Cardiac fibroblast (primary cell): Measurements from ENCODE around the gene AKNAD1.
A peak's percentile ranks its signal among the peaks of the same experiment; 100 is the strongest.

Experiments used
- DNase-seq, 2 donors: peaks; one replicate each; pipeline versions ENCODE4 v3.0.0 to v3.0.0-alpha.2; 2010; ENCODE audit warnings: low read depth in 2 of 2
- H3K4me3 ChIP-seq, 2 donors: replicated peaks in 1 of 2; 1 replicate in 1 of 2; 2 replicates in 1 of 2; pipeline ENCODE4 v1.5.1; 2011; ENCODE audit warnings: low read depth in 2 of 2, low read length in 2 of 2, mild to moderate bottlenecking in 2 of 2, moderate library complexity in 1 of 2
- TF ChIP-seq, protein P1 (sequence below): IDR thresholded peaks from one replicate; pipeline ENCODE4 v1.5.1; 2011; ENCODE audit warnings: low read depth, mild to moderate bottlenecking, low read length, inconsistent platforms

Gene AKNAD1

DNA sequence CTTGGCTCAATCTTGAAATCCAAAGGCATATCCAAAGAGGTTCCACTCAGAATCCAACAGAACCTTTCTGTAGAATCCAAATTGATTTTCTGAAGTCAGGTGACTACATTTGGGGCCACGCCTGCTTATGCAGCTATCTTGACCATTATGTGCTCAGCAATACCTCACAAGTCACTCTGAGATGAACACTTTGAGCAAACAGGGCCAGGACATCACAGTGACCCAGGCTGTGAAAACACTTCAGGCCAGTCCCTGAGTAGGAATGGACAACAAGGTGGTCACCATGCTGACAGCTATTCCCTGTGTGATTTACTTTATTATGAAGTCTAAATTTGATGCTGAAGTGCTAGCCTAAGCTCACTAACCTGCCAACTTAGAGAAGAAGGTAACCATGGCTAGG lies at the start of gene AKNAD1:
Gene AKNAD1 (minus strand): TSS at position 101 of the 400 bp plus-strand sequence. CDS start 4,430 bp downstream, outside the sequence.
- TF ChIP-seq, protein P1, sequence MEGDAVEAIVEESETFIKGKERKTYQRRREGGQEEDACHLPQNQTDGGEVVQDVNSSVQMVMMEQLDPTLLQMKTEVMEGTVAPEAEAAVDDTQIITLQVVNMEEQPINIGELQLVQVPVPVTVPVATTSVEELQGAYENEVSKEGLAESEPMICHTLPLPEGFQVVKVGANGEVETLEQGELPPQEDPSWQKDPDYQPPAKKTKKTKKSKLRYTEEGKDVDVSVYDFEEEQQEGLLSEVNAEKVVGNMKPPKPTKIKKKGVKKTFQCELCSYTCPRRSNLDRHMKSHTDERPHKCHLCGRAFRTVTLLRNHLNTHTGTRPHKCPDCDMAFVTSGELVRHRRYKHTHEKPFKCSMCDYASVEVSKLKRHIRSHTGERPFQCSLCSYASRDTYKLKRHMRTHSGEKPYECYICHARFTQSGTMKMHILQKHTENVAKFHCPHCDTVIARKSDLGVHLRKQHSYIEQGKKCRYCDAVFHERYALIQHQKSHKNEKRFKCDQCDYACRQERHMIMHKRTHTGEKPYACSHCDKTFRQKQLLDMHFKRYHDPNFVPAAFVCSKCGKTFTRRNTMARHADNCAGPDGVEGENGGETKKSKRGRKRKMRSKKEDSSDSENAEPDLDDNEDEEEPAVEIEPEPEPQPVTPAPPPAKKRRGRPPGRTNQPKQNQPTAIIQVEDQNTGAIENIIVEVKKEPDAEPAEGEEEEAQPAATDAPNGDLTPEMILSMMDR = no peak
- H3K4me3 ChIP-seq = no peak within 1 kb of the TSS
- no peak for DNase-seq

GRCh38 chr1:108901106-108901505 lies 44.2 kb upstream of the AKNAD1 start:
- DNase-seq = no peak
- TF ChIP-seq, protein P1 = no peak
- H3K4me3 ChIP-seq = no peak overlapping the region

GRCh38 chr1:108897865-108898720 lies 41.2 kb upstream of the AKNAD1 start:
- TF ChIP-seq, protein P1 = peak; percentile 58
- H3K4me3 ChIP-seq = no peak overlapping the region
- DNase-seq = peak; percentile 79 to 82

- H3K4me3 ChIP-seq = no peak overlapping the region
- TF ChIP-seq, protein P1 = no peak
- DNase-seq = no peak
Measured at GRCh38 chr1:108896146-108897145, 39.6 kb upstream of the AKNAD1 start.

- peak in 1 of 2 donors; percentile 56 for DNase-seq
- TF ChIP-seq, protein P1 = no peak
- no peak overlapping the region for H3K4me3 ChIP-seq
Measured at GRCh38 chr1:108893141-108893530, 36.2 kb upstream of the AKNAD1 start.

DNA sequence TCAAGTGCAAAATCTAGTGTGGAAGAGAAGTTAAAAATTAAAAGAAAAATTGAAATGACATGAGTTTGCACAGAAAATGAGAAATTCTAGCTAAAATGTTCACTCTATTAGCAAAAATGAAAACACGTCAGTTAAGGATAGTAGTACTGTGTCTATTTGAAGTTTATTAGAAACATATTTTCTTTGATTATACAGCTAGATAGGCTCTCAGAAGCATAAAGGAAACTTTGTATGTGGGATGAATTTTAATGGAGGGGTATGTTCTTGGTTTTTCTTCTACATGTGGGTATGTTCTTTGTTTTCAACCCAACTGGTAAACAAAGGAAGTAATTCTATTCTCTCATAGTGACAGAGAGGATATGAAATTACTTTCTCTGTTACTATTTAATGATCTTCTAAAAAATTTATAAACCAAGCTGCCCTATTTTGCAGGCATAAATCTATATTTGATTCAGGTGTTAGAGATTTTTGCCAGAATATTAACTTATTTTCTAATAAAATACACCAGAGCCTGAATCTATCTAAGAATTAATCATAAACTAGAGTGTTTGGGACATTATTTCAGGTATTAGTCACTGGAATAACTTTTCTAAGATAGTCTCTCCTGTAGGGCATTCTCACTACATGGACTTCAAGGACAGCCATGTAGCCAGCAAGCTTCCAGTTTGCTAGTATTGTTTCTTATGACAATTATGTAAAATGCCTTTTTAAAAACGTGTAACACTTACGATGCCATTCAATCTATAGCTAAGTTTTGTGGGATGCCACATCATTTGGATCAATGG lies 35.7 kb upstream of the AKNAD1 start:
- TF ChIP-seq, protein P1 = no peak
- no peak overlapping the region for H3K4me3 ChIP-seq
- DNase-seq = peak in 1 of 2 donors; percentile 58
